Thyroid gland (tissue), 4 donors: Measurements from ENCODE around the gene DOCK3.

Experiments used
- POLR2A ChIP-seq, 2 donors: fragments of 450-650 bp; IDR thresholded peaks; one replicate each; pipeline ENCODE4 v1.6.1; 2017; ENCODE audit warnings: antibody characterized with exemption in 2 of 2, mild to moderate bottlenecking in 2 of 2, moderate library complexity in 1 of 2
- TF ChIP-seq, protein P1 (sequence below), 6 experiments: fragments of 200-600 bp in 3 of 6; fragments of 450-650 bp in 3 of 6; sonication (generic) in 3 of 6; IDR thresholded peaks; one replicate each; pipeline ENCODE4 v1.5.1; 2016 to 2019; ENCODE audit warnings: antibody characterized with exemption in 6 of 6, mild to moderate bottlenecking in 2 of 6, inconsistent platforms in 1 of 6, moderate library complexity in 1 of 6

DNA sequence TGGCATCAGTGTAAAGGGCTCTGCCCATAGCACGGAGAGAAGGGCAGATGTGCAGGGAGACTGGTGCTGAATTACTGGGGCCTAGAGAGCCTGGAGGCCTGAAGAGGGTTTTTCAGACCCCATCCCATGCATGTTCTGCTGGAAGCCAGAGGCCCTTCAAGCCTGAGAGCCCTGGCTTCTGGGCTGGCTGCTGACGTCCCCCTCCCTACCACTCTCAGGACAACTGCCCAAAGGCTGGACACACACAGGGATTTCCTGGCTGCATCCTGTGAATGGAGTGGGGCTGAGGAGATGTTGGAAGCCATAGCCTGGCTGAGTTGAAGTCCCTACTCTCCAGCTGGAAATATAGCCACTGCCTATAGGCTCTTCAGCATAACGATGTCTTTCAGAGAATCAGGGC, 16.9 kb upstream of the DOCK3 start:
- TF ChIP-seq, protein P1, sequence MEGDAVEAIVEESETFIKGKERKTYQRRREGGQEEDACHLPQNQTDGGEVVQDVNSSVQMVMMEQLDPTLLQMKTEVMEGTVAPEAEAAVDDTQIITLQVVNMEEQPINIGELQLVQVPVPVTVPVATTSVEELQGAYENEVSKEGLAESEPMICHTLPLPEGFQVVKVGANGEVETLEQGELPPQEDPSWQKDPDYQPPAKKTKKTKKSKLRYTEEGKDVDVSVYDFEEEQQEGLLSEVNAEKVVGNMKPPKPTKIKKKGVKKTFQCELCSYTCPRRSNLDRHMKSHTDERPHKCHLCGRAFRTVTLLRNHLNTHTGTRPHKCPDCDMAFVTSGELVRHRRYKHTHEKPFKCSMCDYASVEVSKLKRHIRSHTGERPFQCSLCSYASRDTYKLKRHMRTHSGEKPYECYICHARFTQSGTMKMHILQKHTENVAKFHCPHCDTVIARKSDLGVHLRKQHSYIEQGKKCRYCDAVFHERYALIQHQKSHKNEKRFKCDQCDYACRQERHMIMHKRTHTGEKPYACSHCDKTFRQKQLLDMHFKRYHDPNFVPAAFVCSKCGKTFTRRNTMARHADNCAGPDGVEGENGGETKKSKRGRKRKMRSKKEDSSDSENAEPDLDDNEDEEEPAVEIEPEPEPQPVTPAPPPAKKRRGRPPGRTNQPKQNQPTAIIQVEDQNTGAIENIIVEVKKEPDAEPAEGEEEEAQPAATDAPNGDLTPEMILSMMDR (IDR thresholded peaks at IDR 0.05): no peak
- TF ChIP-seq POLR2A (IDR thresholded peaks at IDR 0.05): no peak
